ENCODE measurements around the gene PA2G4. TPM values are rescaled to one million over a fixed set of nuclear protein-coding genes. Genes with fewer than 3 reads are reported as not detected.
"Not testable (repeated sequence)": the region's sequence is repeated elsewhere in the genome, so short reads cannot be mapped to it uniquely, and the experiment has no call there.

PA2G4 gene
- total RNA-seq, 1 donor, result 141 TPM

DNA sequence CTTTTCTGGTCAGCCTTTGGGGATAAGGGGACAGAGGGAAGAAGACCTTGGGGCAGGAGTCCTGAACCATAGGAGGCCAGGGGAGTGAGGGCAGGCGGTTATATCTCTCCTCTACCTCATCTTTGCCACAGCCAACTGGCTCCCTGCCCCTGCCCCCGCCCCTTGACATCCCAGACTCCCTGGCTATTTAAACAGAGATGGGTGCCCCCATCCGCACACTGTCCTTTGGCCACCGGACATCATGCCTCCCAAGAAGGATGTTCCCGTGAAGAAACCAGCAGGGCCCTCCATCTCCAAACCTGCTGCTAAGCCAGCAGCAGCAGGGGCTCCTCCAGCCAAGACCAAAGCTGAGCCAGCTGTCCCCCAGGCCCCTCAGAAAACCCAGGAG lies 49.3 kb downstream of the PA2G4 start:
- peak overlapping the region; percentile 75 for H3K4me3 ChIP-seq (ENCODE audit: low read depth, low read length)
- TF ChIP-seq, protein P1, sequence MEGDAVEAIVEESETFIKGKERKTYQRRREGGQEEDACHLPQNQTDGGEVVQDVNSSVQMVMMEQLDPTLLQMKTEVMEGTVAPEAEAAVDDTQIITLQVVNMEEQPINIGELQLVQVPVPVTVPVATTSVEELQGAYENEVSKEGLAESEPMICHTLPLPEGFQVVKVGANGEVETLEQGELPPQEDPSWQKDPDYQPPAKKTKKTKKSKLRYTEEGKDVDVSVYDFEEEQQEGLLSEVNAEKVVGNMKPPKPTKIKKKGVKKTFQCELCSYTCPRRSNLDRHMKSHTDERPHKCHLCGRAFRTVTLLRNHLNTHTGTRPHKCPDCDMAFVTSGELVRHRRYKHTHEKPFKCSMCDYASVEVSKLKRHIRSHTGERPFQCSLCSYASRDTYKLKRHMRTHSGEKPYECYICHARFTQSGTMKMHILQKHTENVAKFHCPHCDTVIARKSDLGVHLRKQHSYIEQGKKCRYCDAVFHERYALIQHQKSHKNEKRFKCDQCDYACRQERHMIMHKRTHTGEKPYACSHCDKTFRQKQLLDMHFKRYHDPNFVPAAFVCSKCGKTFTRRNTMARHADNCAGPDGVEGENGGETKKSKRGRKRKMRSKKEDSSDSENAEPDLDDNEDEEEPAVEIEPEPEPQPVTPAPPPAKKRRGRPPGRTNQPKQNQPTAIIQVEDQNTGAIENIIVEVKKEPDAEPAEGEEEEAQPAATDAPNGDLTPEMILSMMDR (IDR thresholded peaks at IDR 0.05; ENCODE audit: insufficient read depth, low read length), result no peak
- no peak for DNase-seq (ENCODE audit: low read depth)

DNA sequence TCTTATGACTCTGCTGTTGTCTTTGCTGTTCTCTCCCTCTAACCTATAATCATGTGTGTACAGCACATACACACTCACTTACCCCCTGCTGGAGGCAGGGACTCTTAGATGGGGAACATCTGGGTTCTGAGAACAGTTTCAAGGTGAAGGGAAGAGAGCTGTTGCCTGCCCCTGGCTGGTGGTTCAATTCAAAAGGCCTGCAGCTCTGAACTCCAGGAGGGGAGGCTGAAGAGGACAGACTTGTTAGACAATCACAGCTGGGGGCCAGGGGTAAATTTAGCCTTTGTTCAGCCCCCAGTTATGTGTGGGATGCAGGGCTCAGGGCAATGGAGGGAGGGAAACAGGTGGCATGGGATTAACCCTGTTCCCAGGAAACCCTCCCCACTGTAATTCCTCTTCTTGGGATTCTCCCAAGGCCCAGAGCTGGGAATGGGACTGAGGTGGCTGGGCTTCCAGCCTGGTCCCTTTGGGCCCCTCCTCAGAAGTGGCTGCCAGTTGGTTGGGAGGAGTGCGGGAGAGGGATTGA lies 50.0 kb downstream of the PA2G4 start:
- TF ChIP-seq, protein P1 (IDR thresholded peaks at IDR 0.05; ENCODE audit: insufficient read depth, low read length), result no peak
- H3K4me3 ChIP-seq (ENCODE audit: low read depth, low read length), result no peak overlapping the region
- no peak for DNase-seq (ENCODE audit: low read depth)

DNA sequence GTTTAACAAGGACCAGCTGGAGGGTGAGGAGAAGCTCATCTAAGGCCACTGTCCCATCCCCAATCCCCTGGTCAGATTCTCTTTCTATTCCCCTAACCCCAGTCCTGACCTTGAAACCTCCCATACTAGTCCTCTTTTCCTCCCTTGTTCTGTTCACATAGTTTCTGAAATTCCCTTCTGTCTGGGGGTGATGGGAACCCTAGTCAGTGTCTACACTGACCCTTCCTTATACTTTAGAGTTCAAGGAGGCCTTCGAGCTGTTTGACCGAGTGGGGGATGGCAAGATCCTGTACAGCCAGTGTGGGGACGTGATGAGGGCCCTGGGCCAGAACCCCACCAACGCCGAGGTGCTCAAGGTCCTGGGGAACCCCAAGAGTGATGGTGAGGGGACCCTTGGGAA lies 50.5 kb downstream of the PA2G4 start:
- TF ChIP-seq, protein P1 (IDR thresholded peaks at IDR 0.05; ENCODE audit: insufficient read depth, low read length), result no peak
- no peak for DNase-seq (ENCODE audit: low read depth)
- no peak overlapping the region for H3K4me3 ChIP-seq (ENCODE audit: low read depth, low read length)

DNA sequence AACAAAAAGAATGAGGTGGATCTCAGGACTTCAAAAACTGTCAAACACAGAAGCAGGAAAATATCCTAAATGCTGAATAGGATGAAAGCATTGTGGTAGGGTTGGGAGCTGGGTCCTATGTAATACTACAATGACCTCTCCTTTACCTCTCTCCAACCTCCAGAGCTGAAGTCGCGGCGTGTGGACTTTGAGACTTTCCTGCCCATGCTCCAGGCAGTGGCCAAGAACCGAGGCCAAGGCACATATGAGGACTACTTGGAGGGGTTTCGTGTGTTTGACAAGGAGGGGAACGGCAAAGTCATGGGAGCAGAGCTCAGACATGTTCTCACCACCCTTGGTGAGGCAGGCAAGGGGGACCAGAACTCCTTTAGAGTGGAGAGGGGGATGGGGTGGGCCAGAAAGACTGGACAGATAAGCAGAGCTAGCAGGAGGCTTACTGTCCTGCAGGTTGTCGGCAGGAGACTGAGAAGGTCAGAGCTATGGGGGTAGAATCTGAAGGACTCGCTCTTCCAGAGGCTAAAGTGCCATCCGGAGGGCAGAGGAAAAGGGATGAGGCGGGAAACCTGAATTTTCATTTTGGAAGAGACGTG lies 51.0 kb downstream of the PA2G4 start:
- TF ChIP-seq, protein P1 (IDR thresholded peaks at IDR 0.05; ENCODE audit: insufficient read depth, low read length), result no peak
- no peak overlapping the region for H3K4me3 ChIP-seq (ENCODE audit: low read depth, low read length)
- DNase-seq (ENCODE audit: low read depth), result no peak

DNA sequence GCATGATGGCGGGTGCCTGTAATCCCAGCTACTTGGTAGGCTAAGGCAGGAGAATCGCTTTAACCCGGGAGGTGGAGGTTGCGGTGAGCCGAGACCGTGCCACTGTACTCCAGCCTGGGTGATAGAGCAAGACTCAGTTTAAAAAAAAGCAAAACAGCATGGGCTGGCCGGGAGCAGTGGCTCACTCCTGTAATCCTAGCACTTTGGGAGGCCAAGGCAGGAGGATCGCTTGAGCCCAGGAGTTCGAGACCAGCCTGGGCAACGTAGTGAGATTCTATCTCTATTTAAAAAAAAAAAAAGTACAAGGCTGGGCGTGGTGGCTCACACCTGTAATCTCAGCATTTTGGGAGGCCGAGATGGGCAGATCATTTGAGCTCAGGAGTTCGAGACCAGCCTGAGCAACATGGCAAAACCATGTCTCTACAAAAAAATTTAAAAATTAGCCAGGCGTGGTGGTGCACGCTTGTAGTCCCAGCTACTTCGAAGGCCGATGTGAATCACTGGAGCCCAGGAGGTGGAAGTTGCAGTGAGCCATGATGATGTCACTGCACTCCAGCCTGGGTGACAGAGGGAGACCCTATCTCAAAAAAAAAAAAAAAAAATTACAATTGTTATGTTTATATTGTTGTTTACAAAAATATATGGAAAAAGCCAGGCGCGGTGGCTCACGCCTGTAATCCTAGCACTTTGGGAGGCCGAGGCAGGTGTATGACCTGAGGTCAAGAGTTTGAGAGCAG lies 52.3 kb downstream of the PA2G4 start:
- H3K4me3 ChIP-seq (ENCODE audit: low read depth, low read length); DNase-seq (ENCODE audit: low read depth): not testable (repeated sequence)

DNA sequence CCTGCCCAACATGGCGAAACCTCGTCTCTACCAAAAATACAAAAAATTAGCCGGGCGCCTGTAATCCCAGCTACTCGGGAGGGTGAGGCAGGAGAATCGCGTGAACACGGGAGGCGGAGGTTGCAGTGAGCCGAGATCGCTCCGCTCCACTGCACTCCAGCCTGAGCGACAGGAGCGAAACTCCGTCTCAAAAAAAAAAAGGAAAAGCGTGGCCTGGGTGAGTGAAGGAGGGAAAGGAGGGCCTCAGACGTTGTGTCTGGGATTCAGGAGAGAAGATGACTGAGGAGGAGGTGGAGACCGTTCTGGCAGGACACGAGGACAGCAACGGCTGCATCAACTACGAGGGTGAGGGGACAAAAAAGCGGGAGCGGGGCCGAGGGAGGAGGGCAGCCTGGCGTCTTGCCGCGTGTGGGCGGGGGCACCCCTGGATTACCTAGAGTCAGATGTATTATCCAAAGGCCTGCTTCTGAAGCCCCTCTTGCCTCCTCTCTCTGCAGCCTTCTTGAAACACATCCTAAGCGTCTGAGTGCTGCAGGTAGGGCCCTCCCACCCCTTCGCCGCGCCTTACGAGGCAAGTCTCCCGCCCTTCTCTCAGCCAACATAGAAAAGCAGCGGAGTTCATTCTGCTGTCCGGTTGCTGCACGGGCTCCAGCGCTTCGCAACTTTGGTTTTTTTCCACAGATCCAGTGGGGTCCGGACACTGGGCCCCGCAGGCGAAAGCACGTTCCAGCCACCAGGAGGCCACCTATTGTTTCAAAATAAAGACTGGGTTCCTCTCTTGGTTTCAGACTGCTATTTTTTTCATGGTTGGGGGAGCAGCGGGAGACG lies 53.1 kb downstream of the PA2G4 start:
- H3K4me3 ChIP-seq (ENCODE audit: low read depth, low read length), result peak overlapping the region; percentile 98
- TF ChIP-seq, protein P1 (IDR thresholded peaks at IDR 0.05; ENCODE audit: insufficient read depth, low read length), result peak; percentile 77
- peak; percentile 86 for DNase-seq (ENCODE audit: low read depth)

All from fibroblast of the aortic adventitia (primary cell).